HuH-7 (cell line): ENCODE results near the gene BMPR1B.
"Not testable (repeated sequence)": the region's sequence is repeated elsewhere in the genome, so short reads cannot be mapped to it uniquely, and the experiment has no call there.

Source experiments
- DNase-seq: peaks from one replicate; pipeline ENCODE4 v3.0.0; 2011; ENCODE audit warnings: low spot score

Gene BMPR1B

GRCh38 chr4:94763005-94763404, 5.2 kb downstream of the BMPR1B start:
- no peak for DNase-seq

GRCh38 chr4:94763500-94763899, 5.7 kb downstream of the BMPR1B start:
- DNase-seq: no peak

- DNase-seq: no peak
Observed at GRCh38 chr4:94764069-94764468, 6.3 kb downstream of the BMPR1B start.

- no peak for DNase-seq
Observed at GRCh38 chr4:94765174-94765573, 7.4 kb downstream of the BMPR1B start.

- DNase-seq: no peak
Observed at GRCh38 chr4:94765648-94766047, 7.9 kb downstream of the BMPR1B start.

GRCh38 chr4:94766856-94767255, 9.1 kb downstream of the BMPR1B start:
- DNase-seq: no peak

GRCh38 chr4:94767446-94767845, 9.7 kb downstream of the BMPR1B start:
- no peak for DNase-seq

GRCh38 chr4:94782707-94783106, 25.0 kb downstream of the BMPR1B start:
- DNase-seq: no peak

- DNase-seq: no peak
Observed at GRCh38 chr4:94791701-94792100, 33.9 kb downstream of the BMPR1B start.

GRCh38 chr4:94798808-94799207, 41.1 kb downstream of the BMPR1B start:
- no peak for DNase-seq

- no peak for DNase-seq
Observed at GRCh38 chr4:94801016-94801415, 43.3 kb downstream of the BMPR1B start.

GRCh38 chr4:94802091-94802490, 44.3 kb downstream of the BMPR1B start:
- no peak for DNase-seq

GRCh38 chr4:94803181-94803580, 45.4 kb downstream of the BMPR1B start:
- DNase-seq: no peak

- no peak for DNase-seq
Observed at GRCh38 chr4:94804650-94805049, 46.9 kb downstream of the BMPR1B start.

GRCh38 chr4:94806376-94806775, 48.6 kb downstream of the BMPR1B start:
- no peak for DNase-seq

GRCh38 chr4:94811643-94812042, 53.9 kb downstream of the BMPR1B start:
- DNase-seq: no peak

GRCh38 chr4:94813221-94813620, 55.5 kb downstream of the BMPR1B start:
- DNase-seq: no peak

GRCh38 chr4:94814237-94814636, 56.5 kb downstream of the BMPR1B start:
- DNase-seq: no peak

GRCh38 chr4:94819371-94820168, 61.8 kb downstream of the BMPR1B start:
- DNase-seq: no peak

- no peak for DNase-seq
Observed at GRCh38 chr4:94826206-94826605, 68.5 kb downstream of the BMPR1B start.

- DNase-seq: no peak
Observed at GRCh38 chr4:94827481-94828110, 69.8 kb downstream of the BMPR1B start.

- no peak for DNase-seq
Observed at GRCh38 chr4:94828882-94829281, 71.1 kb downstream of the BMPR1B start.

- DNase-seq: no peak
Observed at GRCh38 chr4:94831607-94832006, 73.9 kb downstream of the BMPR1B start.

GRCh38 chr4:94832329-94832728, 74.6 kb downstream of the BMPR1B start:
- not testable (repeated sequence) for DNase-seq
